Spinal cord (tissue), 10 donors: ENCODE measurements around the gene LHX3. TPM values are rescaled to one million over a fixed set of nuclear protein-coding genes. Genes with fewer than 3 reads are reported as not detected.

Experiments
- DNase-seq, 6 donors: peaks; one replicate each; pipeline versions ENCODE4 v3.0.0 to v3.0.0-alpha.2; 2013 to 2015; ENCODE audit warnings: low spot score in 6 of 6, low read depth in 4 of 6
- H3K27ac ChIP-seq: one replicate; pipeline ENCODE4 v1.5.1; 2013; ENCODE audit warnings: low read depth, low read length, control low read depth
- H3K27me3 ChIP-seq: one replicate; pipeline ENCODE4 v1.6.1; 2013; ENCODE audit warnings: low read length; ENCODE audit not compliant: control insufficient read depth, insufficient read depth
- H3K36me3 ChIP-seq: one replicate; pipeline ENCODE4 v1.6.1; 2013; ENCODE audit warnings: low read length; ENCODE audit not compliant: control insufficient read depth, insufficient read depth
- H3K4me1 ChIP-seq: one replicate; pipeline ENCODE4 v1.6.1; 2013; ENCODE audit warnings: low read length; ENCODE audit not compliant: control insufficient read depth, insufficient read depth
- H3K4me3 ChIP-seq: one replicate; pipeline ENCODE4 v1.5.1; 2013; ENCODE audit warnings: low read depth, low read length, control low read depth
- H3K9me3 ChIP-seq: one replicate; pipeline ENCODE4 v1.6.1; 2013; ENCODE audit warnings: low read length; ENCODE audit not compliant: control insufficient read depth, insufficient read depth
- WGBS: methylation state at CpG from one replicate; pipeline ENCODE4 v1.1.5; 2013; ENCODE audit warnings: missing lambda C conversion rate; ENCODE audit not compliant: insufficient coverage; 5-methylcytosine and 5-hydroxymethylcytosine counted together
- polyA plus RNA-seq, 2 donors: library from polyadenylated mRNA; unstranded; fragments of 120-200 nt; gene quantifications; one replicate each; pipeline ENCODE4 v1.2.1, GENCODE V29; 2013; ENCODE audit not compliant: insufficient read length in 2 of 2
- total RNA-seq, 2 donors: library from RNA; depleted of rRNA in 1 of 2; stranded (reverse); fragments of 120-200 nt in 1 of 2; fragments of >200 nt in 1 of 2; gene quantifications; one replicate each; pipeline versions ENCODE4 v1.2.3 to v1.2.4, GENCODE V29; 2013 to 2014
- donor health status: healthy.

LHX3 gene
- total and polyA plus RNA-seq, 4 donors: 0.50 to 2.7 (median 1.5) TPM; not detected in 1

GRCh38 chr9:136219276-136219675 lies 14.3 kb upstream of the LHX3 start:
- H3K36me3 ChIP-seq: peaks cover 95% of the 10 kb centered on the region

GRCh38 chr9:136218673-136219072 lies 13.7 kb upstream of the LHX3 start:
- Histone ChIP-seq H3K27ac (no peak overlapping the region), H3K27me3 (no peaks in the 10 kb centered on the region), H3K4me1 (no peaks in the 10 kb centered on the region), H3K4me3 (no peak overlapping the region), H3K36me3 (peaks cover 94% of the 10 kb centered on the region), H3K9me3 (no peaks in the 10 kb centered on the region)
- 86% methylated on average over 15 of the region's 15 CpGs for WGBS
- DNase-seq: no peak

More at GRCh38 chr9:136219276-136219675, 14.3 kb upstream of the LHX3 start:
- Histone ChIP-seq H3K27me3 (no peaks in the 10 kb centered on the region), H3K27ac (no peak overlapping the region), H3K4me1 (no peaks in the 10 kb centered on the region), H3K9me3 (no peaks in the 10 kb centered on the region), H3K4me3 (no peak overlapping the region)
- WGBS: 84% methylated on average over 9 of the region's 13 CpGs
- DNase-seq: no peak

- H3K36me3 ChIP-seq: peaks cover 93% of the 10 kb centered on the region
- 90% methylated on average over 13 of the region's 16 CpGs for WGBS
- H3K4me3 ChIP-seq: no peak overlapping the region
- H3K27ac ChIP-seq: no peak overlapping the region
- no peaks in the 10 kb centered on the region for H3K4me1 ChIP-seq
- DNase-seq: no peak
- no peaks in the 10 kb centered on the region for H3K9me3 ChIP-seq
- no peaks in the 10 kb centered on the region for H3K27me3 ChIP-seq
These were observed 13.3 kb upstream of the LHX3 start for GRCh38 chr9:136218271-136218670.

GRCh38 chr9:136216541-136217244 lies 11.8 kb upstream of the LHX3 start:
- H3K36me3 ChIP-seq: peaks cover 93% of the 10 kb centered on the region

GRCh38 chr9:136213733-136214132 lies 8.8 kb upstream of the LHX3 start:
- Histone ChIP-seq H3K27ac (no peak overlapping the region), H3K4me3 (no peak overlapping the region), H3K4me1 (no peaks in the 10 kb centered on the region), H3K9me3 (no peaks in the 10 kb centered on the region), H3K36me3 (peaks cover 91% of the 10 kb centered on the region), H3K27me3 (no peaks in the 10 kb centered on the region)
- no peak for DNase-seq
- 99% methylated on average over 6 of the region's 9 CpGs for WGBS

More at GRCh38 chr9:136216541-136217244, 11.8 kb upstream of the LHX3 start:
- no peaks in the 10 kb centered on the region for H3K4me1 ChIP-seq
- H3K27ac ChIP-seq: no peak overlapping the region
- H3K9me3 ChIP-seq: no peaks in the 10 kb centered on the region
- H3K4me3 ChIP-seq: no peak overlapping the region
- WGBS: 83% methylated on average over 37 of the region's 37 CpGs
- DNase-seq: no peak
- no peaks in the 10 kb centered on the region for H3K27me3 ChIP-seq

- no peak for DNase-seq
- 91% methylated on average over 24 of the region's 28 CpGs for WGBS
- Histone ChIP-seq H3K4me3 (no peak overlapping the region), H3K9me3 (no peaks in the 10 kb centered on the region), H3K27ac (no peak overlapping the region), H3K36me3 (peaks cover 90% of the 10 kb centered on the region), H3K4me1 (no peaks in the 10 kb centered on the region), H3K27me3 (no peaks in the 10 kb centered on the region)
These were observed 7.5 kb upstream of the LHX3 start for GRCh38 chr9:136212345-136212950.

- H3K9me3 ChIP-seq: no peaks in the 10 kb centered on the region
- H3K4me3 ChIP-seq: no peak overlapping the region
- H3K36me3 ChIP-seq: peaks cover 85% of the 10 kb centered on the region
- no peaks in the 10 kb centered on the region for H3K4me1 ChIP-seq
- H3K27me3 ChIP-seq: no peaks in the 10 kb centered on the region
- WGBS: 88% methylated on average over 33 of the region's 35 CpGs
- DNase-seq: no peak
- no peak overlapping the region for H3K27ac ChIP-seq
These were observed 6.8 kb upstream of the LHX3 start for GRCh38 chr9:136211441-136212344.

- DNase-seq: no peak
- no peaks in the 10 kb centered on the region for H3K4me1 ChIP-seq
- H3K4me3 ChIP-seq: no peak overlapping the region
- H3K27me3 ChIP-seq: no peaks in the 10 kb centered on the region
- H3K27ac ChIP-seq: no peak overlapping the region
- WGBS: 88% methylated on average over 15 of the region's 15 CpGs
- no peaks in the 10 kb centered on the region for H3K9me3 ChIP-seq
- H3K36me3 ChIP-seq: peaks cover 78% of the 10 kb centered on the region
These were observed 6.1 kb upstream of the LHX3 start for GRCh38 chr9:136211006-136211405.

- H3K36me3 ChIP-seq: peaks cover 80% of the 10 kb centered on the region
These were observed 5.3 kb upstream of the LHX3 start for GRCh38 chr9:136210276-136210675.

More at GRCh38 chr9:136210276-136210675, 5.3 kb upstream of the LHX3 start:
- no peak for DNase-seq
- H3K4me3 ChIP-seq: no peak overlapping the region
- H3K9me3 ChIP-seq: no peaks in the 10 kb centered on the region
- H3K4me1 ChIP-seq: peaks cover 3% of the 10 kb centered on the region
- H3K27me3 ChIP-seq: peaks cover 7% of the 10 kb centered on the region
- WGBS: 76% methylated on average over 11 of the region's 16 CpGs
- no peak overlapping the region for H3K27ac ChIP-seq
